ENCODE measurements around the gene COPA.

GRCh38 chr1:160367516-160367900, 24.5 kb upstream of the COPA start:
- TF ChIP-seq, protein P1, sequence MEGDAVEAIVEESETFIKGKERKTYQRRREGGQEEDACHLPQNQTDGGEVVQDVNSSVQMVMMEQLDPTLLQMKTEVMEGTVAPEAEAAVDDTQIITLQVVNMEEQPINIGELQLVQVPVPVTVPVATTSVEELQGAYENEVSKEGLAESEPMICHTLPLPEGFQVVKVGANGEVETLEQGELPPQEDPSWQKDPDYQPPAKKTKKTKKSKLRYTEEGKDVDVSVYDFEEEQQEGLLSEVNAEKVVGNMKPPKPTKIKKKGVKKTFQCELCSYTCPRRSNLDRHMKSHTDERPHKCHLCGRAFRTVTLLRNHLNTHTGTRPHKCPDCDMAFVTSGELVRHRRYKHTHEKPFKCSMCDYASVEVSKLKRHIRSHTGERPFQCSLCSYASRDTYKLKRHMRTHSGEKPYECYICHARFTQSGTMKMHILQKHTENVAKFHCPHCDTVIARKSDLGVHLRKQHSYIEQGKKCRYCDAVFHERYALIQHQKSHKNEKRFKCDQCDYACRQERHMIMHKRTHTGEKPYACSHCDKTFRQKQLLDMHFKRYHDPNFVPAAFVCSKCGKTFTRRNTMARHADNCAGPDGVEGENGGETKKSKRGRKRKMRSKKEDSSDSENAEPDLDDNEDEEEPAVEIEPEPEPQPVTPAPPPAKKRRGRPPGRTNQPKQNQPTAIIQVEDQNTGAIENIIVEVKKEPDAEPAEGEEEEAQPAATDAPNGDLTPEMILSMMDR (conservative IDR thresholded peaks at IDR 0.05): no peak
- no peak for TF ChIP-seq ZFX (IDR thresholded peaks at IDR 0.05)

Measured in C4-2B (cell line).